Measurements from ENCODE around the gene NUTM2G. TPM values are rescaled to one million over a fixed set of nuclear protein-coding genes. Genes with fewer than 3 reads are reported as not detected.
"Not testable (repeated sequence)": the region's sequence is repeated elsewhere in the genome, so short reads cannot be mapped to it uniquely, and the experiment has no call there.

Gene NUTM2G, protein sequence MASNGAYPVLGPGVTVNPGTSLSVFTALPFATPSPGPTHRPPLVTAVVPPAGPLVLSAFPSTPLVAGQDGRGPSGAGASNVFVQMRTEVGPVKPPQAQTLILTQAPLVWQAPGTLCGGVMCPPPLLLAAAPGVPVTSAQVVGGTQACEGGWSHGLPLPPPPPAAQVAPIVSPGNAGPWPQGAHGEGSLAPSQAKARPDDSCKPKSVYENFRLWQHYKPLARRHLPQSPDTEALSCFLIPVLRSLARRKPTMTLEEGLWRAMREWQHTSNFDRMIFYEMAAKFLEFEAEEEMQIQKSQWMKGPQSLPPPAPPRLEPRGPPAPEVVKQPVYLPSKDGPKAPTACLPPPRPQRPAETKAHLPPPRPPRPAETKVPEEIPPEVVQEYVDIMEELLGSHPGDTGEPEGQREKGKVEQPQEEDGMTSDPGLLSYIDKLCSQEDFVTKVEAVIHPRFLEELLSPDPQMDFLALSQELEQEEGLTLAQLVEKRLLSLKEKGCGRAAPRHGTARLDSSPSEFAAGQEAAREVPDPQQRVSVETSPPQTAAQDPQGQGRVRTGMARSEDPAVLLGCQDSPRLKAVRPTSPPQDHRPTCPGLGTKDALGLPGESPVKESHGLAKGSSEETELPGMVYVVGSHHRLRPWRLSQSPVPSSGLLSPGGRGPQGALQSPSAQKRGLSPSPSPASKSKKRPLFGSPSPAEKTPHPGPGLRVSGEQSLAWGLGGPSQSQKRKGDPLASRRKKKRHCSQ
- total RNA-seq = not detected in 2 replicates

DNA sequence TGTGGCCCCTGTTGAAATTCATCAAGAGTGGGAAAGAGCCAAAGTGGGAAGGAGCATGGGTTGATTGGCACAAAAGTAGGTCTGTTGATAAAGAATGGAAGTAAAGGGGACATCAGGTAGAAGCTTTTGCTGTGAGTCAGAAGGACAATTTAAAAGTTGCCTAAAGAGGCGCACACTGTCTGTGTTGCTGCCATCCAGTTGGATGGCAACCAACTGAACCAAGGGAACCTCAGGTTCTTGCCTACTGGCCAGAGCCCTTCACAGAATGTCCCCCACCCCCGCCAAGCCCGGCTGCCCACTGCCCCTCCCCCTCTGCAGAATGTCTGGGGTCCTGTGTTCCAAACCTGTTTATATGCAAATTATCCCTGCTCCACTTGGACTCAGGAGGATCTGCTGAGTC lies at the start of gene NUTM2G:
TSS of gene NUTM2G (plus strand) at position 301 of the 400 bp plus-strand sequence. CDS start 182 bp downstream, outside the sequence.
- intact Hi-C loops (cut with micrococcal nuclease) = not testable (repeated sequence)

DNA sequence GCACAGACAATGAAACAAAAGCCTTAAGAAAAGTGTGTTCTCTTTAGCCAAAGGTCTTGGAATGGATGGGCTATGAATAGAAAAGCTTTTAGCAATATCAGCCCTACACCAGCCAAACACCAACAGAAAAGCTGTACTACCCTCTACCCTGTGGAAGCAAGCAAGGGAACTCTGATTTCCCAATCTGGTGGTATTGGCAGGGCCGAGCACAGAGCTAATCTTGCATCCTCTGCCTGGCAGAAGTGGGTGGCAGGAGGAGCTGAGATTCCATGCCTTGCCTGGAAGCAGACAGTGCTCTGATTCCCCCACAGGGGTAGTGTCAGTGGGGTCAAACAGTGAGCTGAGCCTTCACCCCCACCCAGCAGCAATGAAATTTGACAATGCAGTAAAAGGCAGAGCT lies 44.7 kb upstream of the NUTM2G start:
- intact Hi-C loops (cut with micrococcal nuclease) = no loop called here

DNA sequence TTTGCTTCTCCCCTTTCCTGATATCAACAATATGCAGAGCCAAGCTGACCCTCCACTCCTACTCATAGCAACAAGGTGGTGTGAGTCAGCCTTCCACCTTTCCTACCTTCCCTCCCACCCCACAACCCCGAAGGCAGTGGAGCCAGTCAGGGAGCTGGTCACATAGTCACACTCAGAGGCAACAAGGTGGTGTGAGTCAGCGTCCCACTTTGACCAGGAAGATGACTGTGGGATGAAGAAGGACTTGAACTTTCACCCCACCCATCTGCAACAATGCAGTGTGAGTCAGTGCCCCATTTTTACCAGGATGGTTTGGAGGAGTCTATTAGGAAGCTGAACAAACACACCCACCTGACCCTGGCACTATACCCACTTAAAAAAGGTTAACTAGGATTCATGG lies 44.2 kb upstream of the NUTM2G start:
- intact Hi-C loops (cut with micrococcal nuclease) = no loop called here

DNA sequence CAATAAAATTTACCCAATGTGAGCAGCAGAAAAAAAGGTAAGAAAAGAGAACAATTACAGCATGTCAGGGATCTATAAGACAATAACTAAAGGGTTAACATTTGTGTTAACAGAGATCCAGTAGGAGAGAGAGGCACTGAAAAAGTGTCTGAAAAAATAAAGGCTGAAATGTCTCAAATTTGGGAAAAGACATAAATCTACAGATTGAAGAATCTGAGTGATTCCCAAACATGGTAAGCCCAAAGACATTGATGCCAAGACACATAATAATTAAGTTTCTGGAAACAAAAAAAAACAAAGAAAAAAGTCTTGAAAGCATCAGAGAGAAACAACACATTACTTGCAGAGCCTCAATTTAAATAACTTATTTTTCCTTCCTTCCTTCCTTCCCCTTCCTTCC lies 43.2 kb upstream of the NUTM2G start:
- intact Hi-C loops (cut with micrococcal nuclease) = no loop called here

DNA sequence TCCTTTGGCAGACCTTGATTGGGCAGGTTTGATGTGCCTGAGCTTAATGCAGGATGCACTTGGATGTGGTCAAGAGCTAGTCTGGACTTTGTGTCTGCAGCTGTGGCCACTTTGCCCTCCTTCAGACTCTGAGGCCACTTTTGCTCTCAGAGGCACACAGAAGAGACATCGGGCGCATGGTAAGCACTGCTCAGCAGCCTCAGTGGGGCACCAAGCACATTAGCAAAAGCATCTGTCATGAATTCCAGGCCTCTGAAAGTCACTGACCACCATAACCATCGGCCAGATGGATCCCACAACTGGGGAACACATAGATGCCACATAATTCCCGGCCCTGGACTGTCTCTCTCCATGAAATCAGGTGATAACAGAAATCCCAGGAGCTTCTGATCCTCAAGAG lies 40.1 kb upstream of the NUTM2G start:
- intact Hi-C loops (cut with micrococcal nuclease) = no loop called here

DNA sequence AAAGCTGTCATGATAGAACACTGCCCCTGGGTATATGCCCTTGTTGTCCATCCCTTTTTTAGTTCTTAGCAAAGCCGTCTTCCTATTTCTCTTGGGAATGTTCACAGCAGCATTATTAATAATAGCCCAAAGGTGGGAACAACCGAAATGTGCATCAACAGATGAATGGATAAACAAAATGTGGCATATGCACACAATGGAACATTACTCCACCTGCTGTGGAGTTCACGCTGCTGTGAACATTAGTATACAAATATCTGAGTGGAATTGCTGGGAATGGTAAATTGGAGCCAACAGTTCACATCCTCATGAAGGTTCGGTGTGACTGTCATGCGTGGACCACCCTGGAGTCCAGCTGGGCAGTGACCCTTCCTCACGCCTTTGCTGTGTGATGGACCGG lies 36.5 kb upstream of the NUTM2G start:
- intact Hi-C loops (cut with micrococcal nuclease) = no loop called here

DNA sequence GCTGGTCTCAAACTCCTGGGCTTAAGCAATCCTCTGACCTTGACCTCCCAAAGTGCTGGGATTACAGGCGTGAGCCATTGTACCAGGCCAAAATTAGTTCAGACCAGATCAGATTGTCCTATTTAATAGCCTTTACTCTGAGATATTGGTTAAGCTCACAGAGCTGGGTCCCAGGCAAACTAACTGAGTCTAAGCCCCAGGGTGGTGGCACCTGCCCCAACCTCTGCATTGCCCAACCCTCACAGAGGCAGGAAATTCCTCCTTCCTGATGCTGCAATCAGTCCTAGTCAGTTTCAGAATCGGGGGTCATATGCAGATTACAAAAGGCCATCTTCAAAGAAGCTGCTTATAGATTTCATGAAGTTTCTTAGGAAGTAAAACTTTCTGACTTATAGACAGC lies 28.6 kb upstream of the NUTM2G start:
- intact Hi-C loops (cut with micrococcal nuclease) = not testable (repeated sequence)

DNA sequence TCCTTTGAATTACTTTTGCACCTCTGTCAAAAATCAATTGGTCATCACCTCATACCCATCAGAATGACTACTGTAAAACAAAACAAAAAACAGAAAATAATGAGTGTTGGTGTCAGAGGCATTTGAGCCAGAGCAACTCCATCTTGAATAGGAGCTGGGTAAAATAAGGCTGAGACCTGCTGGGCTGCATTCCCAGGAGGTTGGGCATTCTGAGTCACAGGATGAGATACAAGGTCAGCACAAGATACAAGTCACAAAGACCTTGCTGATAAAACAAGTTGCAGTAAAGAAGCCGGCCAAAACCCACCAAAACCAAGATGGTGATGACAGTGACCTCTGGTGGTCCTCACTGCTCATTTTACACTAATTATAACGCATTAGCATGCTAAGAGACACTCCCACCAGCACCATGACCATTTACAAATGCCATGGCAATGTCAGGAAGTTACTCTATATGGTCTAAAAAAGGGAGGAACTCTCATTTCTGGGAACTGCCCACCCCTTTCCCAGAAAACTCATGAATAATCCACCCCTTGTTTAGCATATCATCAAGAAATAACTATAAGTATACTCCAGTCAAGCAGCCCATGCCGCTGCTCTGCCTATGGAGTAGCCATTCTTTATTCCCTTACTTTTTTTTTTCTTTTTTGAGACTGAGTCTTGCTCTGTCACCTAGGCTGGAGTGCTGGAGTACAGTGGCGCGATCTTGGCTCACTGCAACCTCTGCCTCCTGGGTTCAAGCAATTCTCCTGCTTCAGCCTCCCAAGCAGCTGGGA lies 23.5 kb upstream of the NUTM2G start:
- intact Hi-C loops (cut with micrococcal nuclease) = not testable (repeated sequence)

DNA sequence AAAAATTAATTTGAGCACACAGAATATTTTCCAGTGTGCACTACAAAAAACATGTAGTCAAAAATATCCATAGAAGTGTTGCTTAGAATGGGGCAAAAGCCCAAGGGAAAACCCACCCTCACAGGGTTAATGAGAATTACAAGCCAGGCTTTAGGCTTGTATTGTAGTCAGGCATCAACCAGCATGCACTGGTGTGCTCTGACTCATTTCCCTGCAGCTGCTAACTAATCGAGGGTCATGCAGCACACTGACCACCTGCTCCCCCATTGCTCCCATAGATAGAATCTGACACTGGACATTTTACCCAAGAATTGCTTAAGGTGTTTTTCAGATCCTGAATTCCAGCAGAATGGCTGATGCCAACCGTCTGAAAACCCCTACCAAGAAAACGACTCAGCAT lies 20.2 kb upstream of the NUTM2G start:
- intact Hi-C loops (cut with micrococcal nuclease) = not testable (repeated sequence)

DNA sequence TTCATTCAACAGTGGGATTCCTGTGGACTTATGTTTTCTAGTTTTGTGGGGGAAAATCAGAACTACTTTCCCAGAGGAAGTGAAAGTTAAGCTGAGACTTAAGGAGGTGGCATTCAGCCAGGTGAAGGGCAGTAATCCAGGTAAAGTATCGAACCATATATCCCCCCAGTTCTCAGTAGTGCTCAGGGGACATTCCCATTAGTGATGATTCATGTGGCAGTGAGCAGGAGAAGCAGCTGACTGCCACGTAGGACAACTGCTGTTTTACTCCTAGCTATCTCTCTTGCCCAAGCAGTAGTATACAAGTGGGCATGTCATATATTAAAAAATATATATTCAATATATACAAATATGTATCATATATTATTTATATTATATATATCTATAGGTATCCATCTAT lies 13.1 kb upstream of the NUTM2G start:
- intact Hi-C loops (cut with micrococcal nuclease) = not testable (repeated sequence)

DNA sequence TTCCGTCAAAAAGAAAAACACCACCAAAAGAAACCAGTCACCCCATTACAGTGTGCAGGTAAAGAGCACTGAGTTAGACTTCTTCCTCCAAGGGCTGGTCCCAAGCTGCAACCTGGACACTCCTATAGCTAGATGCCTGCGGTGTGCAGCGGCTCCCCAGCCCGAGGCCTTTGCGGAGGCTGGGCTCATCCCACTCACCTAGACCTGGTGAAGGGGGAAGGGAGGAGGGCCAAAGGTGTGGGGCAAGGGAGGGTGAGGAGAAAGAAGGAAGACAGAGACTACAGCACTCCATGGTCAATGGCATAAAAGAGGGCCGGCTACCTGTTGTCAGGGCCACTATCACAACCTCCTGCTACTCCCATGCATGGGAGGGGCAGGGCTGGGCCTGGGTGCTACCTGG lies 12.1 kb upstream of the NUTM2G start:
- intact Hi-C loops (cut with micrococcal nuclease) = not testable (repeated sequence)

DNA sequence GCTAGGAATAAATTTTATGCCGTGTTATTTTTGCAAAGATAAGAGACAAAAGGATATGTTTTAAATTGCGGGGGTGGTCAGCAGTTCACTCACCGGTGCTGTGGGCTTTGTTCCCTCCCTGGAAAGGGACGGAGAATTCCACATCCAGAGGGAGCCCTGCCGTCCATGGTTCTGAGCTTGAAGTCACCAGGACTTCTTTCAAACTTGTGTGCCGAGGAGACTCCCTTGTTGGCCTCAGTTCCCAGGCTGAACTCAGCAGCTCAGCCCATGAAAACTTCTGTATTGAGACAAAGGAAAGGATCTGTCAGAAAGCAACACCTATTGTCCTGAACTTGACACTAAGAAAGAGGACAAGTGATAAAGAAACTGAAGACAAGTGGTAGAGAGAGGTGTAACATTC lies 10.1 kb upstream of the NUTM2G start:
- intact Hi-C loops (cut with micrococcal nuclease) = not testable (repeated sequence)

DNA sequence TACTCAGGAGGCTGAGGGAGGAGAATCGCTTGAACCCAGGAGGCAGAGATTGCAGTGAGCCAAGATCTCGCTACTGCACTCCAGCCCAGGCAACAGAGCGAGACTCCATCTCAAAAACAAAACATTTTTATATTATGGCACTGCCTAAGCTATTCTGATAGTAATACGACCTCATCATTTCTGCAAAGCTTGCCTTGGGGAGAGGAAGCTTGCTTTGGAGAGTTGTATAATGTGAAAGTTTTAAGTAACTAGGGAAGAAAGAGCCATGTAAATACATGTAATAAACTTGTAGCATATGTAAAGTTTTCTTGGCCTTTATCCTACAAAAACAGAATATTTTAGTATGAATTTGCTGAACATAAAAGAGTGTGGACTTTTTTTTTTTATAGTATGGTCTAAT lies 7.8 kb upstream of the NUTM2G start:
- intact Hi-C loops (cut with micrococcal nuclease) = not testable (repeated sequence)

DNA sequence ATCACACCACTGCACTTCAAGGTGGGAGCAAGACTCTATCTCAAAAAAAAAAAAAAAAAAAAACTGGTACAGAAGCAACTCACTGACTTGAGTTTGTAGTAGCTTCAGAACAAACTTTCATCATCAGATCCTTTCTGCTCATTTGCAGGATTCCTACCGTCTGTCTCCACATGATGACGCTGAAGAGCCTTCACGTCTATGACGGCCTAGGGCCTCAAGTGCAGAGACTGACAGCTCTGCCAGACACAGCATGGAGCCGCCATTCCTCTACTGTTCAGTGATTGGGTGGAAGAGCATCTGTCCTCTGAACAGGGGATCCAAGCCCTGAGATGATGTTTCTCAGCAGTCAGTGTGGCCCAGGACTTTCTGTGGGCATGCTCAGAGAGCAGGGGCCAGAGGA lies 3.1 kb upstream of the NUTM2G start:
- intact Hi-C loops (cut with micrococcal nuclease) = not testable (repeated sequence)

DNA sequence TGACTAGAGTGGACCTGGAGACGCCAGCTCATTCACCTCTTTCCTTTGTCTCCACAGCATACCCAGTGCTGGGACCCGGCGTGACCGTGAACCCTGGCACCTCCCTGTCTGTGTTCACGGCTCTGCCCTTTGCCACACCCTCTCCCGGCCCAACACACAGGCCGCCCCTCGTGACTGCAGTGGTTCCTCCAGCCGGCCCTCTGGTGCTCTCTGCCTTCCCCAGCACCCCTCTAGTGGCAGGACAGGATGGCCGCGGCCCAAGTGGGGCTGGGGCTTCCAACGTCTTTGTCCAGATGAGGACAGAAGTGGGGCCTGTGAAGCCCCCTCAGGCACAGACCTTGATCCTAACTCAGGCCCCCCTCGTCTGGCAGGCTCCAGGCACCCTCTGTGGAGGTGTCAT lies 3.0 kb downstream of the NUTM2G start:
- intact Hi-C loops (cut with micrococcal nuclease) = not testable (repeated sequence)

DNA sequence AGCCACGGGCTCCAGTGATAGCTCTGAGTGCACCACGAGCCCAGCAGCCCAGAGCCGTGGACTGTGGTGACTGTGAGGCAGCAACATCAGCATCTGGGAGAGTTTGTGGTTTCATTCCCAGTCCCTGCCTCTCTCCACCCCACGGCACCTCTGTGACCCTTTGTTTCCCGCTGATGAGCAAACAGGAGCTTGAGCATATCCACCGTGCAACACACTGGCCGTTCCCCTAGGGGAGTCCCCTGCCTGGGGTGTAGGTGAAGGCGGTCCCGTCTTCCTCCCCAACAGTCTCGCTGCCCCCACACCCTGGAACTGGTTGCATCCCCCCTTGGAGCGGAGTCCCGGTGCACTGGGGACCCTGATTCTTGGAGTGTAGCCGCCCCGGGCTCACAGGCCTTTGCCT lies 5.5 kb downstream of the NUTM2G start:
- intact Hi-C loops (cut with micrococcal nuclease) = not testable (repeated sequence)

DNA sequence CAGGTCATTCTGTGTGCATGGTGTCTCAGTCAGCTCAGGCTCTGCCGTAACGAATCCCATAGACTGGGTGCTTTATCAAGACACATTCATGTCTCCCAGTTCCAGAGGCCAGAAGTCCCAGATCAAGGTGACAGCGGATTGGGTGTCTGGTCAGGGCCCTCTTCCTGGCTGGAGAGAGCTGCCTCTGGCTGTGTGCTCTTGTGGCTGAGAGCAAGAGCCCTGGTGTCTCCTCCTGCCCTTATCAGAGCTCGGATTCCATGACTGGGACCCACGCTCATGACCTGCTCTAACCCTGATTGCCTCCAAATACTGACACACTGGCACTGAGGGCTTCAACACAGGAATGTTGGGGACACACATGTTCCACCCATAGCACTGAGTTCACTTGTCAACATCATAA lies 6.1 kb downstream of the NUTM2G start:
- intact Hi-C loops (cut with micrococcal nuclease) = not testable (repeated sequence)

DNA sequence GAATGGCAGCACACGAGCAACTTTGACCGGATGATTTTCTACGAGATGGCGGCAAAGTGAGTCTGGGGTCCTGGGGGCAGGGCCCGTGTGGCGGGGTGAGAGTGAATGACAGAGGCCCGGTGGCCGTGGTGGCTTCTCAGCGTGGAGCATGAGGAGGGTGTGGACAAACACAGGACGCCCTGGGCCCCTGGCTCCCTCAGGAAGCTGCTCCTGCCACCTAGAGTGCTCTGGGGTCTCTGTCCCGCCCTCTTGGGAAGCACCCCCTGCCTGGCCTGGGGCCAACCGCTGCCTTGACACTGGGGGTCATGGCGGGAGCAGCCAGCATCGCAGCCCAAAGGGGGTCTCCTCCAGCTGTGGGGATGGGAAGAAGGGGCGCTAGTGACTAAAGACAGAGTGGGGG lies 6.8 kb downstream of the NUTM2G start:
- intact Hi-C loops (cut with micrococcal nuclease) = not testable (repeated sequence)

DNA sequence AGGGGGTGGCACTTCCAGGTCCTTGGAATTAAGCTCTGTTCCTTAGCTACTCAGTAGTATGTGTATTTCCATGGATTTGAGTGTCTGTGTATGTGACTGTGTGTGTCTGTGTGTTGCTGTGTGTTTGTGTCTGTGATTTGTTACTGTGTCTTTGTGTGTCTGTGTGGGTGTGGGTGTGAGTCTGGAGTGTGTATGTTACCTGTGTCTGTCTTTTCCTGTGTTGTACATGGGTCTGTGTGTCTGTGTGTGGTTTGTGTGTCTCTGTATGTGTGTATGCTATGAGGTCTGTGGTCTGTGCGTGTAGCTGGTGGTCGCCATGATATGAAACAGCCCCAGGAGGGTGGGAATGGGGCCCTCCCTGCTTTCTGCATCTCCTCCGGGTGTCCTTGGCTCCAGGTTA lies 8.8 kb downstream of the NUTM2G start:
- intact Hi-C loops (cut with micrococcal nuclease) = not testable (repeated sequence)

DNA sequence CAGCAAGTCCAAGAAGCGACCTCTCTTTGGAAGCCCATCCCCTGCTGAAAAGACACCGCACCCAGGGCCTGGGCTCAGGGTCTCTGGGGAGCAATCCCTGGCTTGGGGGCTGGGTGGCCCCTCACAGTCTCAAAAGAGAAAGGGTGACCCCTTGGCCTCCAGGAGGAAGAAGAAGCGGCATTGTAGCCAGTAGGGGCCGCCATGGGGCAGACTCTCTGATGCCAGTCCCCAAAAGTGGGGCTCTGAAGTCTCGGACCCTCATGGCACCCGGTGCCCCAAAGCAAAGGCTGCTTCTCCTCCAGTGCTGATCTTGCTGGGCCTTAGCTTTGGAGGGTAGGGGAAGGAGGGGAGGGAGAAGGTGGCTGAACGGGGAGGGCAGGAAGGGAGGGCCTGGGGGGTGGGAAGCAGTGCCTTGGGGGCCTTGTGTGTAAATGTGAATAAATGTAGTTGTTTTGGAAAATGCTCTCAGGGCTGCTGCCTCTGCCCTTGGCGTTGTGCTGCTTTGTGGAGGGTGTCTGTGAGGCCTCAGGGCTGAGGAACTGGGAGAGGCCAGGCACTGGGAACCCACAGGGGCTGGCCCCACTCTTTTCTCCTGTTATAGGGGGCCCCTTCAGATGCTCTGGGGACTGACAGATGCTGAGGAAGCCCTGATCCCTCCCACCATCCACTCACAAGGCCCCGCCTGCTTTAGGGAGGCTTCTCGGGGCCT lies 10.5 kb downstream of the NUTM2G start:
- intact Hi-C loops (cut with micrococcal nuclease) = not testable (repeated sequence)

DNA sequence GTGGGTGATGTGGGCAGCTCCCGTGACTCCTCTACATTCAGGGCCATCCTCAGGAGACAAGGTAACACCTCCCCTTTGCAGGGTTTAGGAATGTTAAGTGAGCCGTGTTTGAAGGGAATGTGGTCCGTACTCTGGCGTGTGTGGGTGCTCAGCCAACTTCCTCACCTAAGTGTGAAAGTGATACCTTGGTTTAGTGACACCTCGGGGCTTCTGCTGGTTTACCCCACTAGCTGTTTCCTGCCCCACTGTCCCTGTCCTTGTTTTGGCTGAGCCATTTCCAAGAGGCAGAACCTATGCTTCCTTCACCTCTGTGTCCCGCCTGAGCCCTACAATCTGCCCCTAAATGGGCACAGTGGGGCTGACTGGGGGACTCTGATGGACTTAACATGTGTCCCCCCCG lies 12.3 kb downstream of the NUTM2G start:
- intact Hi-C loops (cut with micrococcal nuclease) = not testable (repeated sequence)

All from T-helper 2 cell treated with Interferon-gamma antibody and Interleukin-4, amounts not matched to agents 100 ng/mL and 5 ng/mL, for 36 hours (primary cell).